HL-60 (cell line): ENCODE measurements around the gene CIAO1.
"Not testable (repeated sequence)": the region's sequence is repeated elsewhere in the genome, so short reads cannot be mapped to it uniquely, and the experiment has no call there.

ENCODE experiments used
- CTCF ChIP-seq: IDR thresholded peaks from one replicate; pipeline ENCODE4 v1.5.1; 2011; ENCODE audit warnings: low read length, control low read depth, inconsistent platforms; ENCODE audit not compliant: insufficient read depth
- POLR2AphosphoS5 ChIP-seq: IDR thresholded peaks from 2 replicates; pipeline ENCODE4 v1.6.1; 2012; ENCODE audit warnings: low read depth
- TF ChIP-seq, protein P1 (sequence below): IDR thresholded peaks from 2 replicates; pipeline ENCODE4 v1.6.1; 2012; ENCODE audit warnings: low read depth; ENCODE audit not compliant: insufficient replicate concordance

GRCh38 chr2:96257744-96258143, 8.3 kb upstream of the CIAO1 start:
- TF ChIP-seq, protein P1, sequence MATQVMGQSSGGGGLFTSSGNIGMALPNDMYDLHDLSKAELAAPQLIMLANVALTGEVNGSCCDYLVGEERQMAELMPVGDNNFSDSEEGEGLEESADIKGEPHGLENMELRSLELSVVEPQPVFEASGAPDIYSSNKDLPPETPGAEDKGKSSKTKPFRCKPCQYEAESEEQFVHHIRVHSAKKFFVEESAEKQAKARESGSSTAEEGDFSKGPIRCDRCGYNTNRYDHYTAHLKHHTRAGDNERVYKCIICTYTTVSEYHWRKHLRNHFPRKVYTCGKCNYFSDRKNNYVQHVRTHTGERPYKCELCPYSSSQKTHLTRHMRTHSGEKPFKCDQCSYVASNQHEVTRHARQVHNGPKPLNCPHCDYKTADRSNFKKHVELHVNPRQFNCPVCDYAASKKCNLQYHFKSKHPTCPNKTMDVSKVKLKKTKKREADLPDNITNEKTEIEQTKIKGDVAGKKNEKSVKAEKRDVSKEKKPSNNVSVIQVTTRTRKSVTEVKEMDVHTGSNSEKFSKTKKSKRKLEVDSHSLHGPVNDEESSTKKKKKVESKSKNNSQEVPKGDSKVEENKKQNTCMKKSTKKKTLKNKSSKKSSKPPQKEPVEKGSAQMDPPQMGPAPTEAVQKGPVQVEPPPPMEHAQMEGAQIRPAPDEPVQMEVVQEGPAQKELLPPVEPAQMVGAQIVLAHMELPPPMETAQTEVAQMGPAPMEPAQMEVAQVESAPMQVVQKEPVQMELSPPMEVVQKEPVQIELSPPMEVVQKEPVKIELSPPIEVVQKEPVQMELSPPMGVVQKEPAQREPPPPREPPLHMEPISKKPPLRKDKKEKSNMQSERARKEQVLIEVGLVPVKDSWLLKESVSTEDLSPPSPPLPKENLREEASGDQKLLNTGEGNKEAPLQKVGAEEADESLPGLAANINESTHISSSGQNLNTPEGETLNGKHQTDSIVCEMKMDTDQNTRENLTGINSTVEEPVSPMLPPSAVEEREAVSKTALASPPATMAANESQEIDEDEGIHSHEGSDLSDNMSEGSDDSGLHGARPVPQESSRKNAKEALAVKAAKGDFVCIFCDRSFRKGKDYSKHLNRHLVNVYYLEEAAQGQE: not testable (repeated sequence)
- TF ChIP-seq CTCF, POLR2AphosphoS5: not testable (repeated sequence)
